GM12891 (cell line): ENCODE measurements around the gene RAB11B.
A peak's percentile ranks its signal among the peaks of the same experiment; 100 is the strongest.
"Not testable (repeated sequence)": the region's sequence is repeated elsewhere in the genome, so short reads cannot be mapped to it uniquely, and the experiment has no call there.

Experiments used
- DNase-seq: peaks from one replicate; pipeline ENCODE4 v3.0.0; 2011; ENCODE audit warnings: low spot score; ENCODE audit not compliant: insufficient read length
- FAIRE-seq: peaks from 2 replicates; lab custom pipeline; 2011; peaks lifted over from hg19 to GRCh38; lab: Jason Lieb, UNC
- PAX5 ChIP-seq: IDR thresholded peaks from 2 replicates; pipeline ENCODE4 v1.6.1; 2011; ENCODE audit warnings: low read length, moderate library complexity, mild to moderate bottlenecking; ENCODE audit not compliant: insufficient read depth, severe bottlenecking
- POLR2A ChIP-seq: IDR thresholded peaks from 2 replicates; pipeline ENCODE4 v1.6.1; 2011; ENCODE audit warnings: low read depth, low read length, control low read depth
- POLR2AphosphoS5 ChIP-seq: IDR thresholded peaks from 2 replicates; pipeline ENCODE4 v1.6.1; 2011; ENCODE audit warnings: low read depth, low read length, control low read depth
- POU2F2 ChIP-seq: IDR thresholded peaks from 2 replicates; pipeline ENCODE4 v1.6.1; 2011; ENCODE audit warnings: low read depth, mild to moderate bottlenecking, control low read depth, low read length, moderate library complexity
- SPI1 ChIP-seq: IDR thresholded peaks from 2 replicates; pipeline ENCODE4 v1.6.1; 2011; ENCODE audit warnings: low read depth, low read length, control low read depth
- TAF1 ChIP-seq: IDR thresholded peaks from 2 replicates; pipeline ENCODE4 v1.6.1; 2011; ENCODE audit warnings: low read depth, low read length, control low read depth

RAB11B gene

DNA sequence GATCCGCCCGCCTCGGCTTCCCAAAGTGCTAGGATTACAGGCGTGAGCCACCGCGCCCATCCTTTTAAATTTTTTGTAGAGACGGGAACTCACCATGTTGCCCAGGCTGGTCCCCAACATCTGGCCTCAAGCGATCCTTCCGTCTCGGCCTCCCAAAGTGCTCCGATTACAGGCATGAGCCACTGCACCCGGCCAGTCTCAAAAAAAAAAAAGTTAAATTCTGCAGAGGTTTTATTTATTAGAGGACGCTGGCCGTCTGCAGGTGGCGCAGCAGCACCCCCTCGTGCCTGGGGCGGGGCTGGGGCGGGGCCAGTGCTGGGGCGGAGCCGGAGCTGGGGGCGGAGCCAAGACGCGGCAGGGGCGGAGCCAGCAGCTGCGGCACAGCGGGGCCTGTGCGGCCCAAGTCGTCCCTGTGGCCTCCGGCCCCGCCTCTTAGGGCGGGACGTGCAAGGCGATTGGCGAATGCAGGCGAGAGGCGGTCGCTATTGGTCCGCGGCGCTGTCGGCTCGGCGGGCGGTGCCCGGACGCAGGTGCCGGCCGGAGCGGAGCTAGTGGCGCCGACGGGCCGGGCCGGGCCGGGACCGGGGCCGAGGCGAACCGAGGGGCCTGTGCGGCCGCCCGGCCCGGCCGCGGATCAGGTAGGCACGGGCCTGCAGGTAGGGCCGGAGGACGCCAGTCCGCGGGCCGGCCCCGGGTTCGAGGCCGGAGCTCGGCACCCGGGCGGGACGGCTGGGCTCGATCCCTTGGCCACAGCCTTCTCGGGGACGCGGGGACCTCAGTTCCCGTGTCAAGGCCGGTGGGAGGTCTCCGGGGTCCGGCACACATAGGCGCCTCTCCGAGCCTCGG lies 22.8 kb downstream of the RAB11B start, which contains the start of gene MARCHF2:
Gene MARCHF2 (plus strand): TSS at position 523 of the 846 bp plus-strand sequence. CDS start 8,536 bp downstream, outside the sequence.
- TF ChIP-seq POLR2A (no peak), PAX5 (no peak), POLR2AphosphoS5 (no peak), SPI1 (no peak), TAF1 (no peak), POU2F2 (no peak)
- peak; percentile 100 for FAIRE-seq
- DNase-seq: peak; percentile 99

DNA sequence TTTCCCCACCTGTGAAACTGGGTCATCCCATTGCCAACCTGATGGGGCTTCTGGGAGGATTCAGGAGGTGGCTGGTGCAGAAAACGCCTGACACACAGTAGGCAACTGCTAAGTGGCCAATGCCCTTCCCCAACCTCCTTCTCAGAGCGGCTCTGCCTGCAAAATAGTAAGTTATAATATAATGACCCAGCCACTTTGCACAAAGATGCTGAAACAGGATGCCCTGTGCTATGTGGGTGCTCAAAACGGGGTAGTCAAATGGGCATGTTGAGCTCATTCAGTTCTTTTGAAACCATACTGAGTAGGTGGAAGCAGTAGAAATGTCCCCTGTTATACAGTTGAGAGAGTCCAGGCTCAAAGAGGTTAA lies 23.5 kb downstream of the RAB11B start:
- FAIRE-seq: peak; percentile 40
- no peak for DNase-seq
- no peak for TF ChIP-seq SPI1
- TF ChIP-seq PAX5: no peak

DNA sequence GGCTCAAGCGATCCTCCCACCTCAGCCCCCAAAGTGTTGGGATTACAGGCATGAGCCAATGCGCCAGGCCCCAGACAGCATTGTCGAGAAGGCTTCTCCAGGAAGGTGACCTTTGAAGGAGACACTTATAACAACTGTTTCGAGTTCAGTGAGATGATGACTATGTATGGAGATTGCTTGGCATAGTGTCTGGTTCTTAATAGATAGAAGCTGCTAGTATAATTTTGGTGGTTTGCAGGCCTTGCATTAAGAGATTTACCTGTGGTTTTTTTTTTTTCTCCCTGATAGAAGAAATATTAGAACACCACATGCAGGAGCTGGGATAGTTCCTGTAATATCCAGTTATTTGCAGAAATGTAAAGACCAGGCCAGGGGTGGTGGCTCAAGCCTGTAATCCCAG lies 26.6 kb downstream of the RAB11B start:
- no peak for FAIRE-seq
- TF ChIP-seq POLR2A: no peak
- no peak for TF ChIP-seq PAX5
- TF ChIP-seq POLR2AphosphoS5: no peak
- no peak for TF ChIP-seq POU2F2
- no peak for TF ChIP-seq TAF1
- TF ChIP-seq SPI1: no peak

DNA sequence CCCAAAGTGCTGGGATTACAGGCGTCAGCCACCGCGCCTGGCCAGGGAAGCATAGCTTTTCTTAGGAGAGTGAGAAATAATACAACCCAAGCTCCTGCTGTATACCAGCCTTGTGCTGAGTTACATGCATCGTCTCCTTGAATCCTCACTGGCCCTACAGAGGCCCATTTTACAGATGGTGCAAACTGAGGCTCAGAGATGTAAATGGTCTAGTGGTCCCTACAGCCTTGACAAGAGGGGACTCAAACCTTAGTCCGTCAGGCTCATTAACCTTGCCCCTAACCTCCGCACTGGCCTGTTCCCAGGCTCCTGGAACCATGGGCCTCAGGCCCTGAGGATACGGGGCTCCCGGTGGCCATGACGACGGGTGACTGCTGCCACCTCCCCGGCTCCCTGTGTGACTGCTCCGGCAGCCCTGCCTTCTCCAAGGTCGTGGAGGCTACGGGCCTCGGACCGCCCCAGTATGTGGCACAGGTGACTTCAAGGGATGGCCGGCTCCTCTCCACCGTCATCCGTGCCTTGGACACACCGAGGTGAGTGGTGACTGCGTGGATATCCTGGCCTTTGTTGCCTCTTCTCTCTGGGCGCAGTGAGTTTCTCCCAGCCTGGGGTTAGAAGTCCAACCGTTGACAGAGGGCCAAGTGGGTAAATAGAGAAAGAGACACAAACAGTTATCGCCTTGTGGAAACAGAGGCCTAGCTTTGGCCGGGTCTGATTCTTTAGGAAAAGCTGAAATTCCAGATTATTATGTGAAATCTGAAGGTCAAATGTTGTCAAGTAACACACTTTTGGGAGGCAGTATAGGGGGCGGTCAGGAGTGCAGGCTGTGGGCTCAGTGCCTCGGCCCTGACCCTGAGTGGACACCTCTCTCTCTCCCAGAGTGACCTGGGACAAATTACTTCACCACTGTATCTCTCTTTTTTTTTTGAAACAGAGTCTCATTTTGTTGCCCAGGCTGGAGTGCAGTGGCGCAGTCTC lies 31.6 kb downstream of the RAB11B start:
- TF ChIP-seq POU2F2 (no peak), PAX5 (no peak), SPI1 (no peak), POLR2AphosphoS5 (no peak), TAF1 (no peak), POLR2A (no peak)
- FAIRE-seq (no peak), DNase-seq (no peak)

More for the DNA sequence above, 26.6 kb downstream of the RAB11B start:
- DNase-seq: no peak

DNA sequence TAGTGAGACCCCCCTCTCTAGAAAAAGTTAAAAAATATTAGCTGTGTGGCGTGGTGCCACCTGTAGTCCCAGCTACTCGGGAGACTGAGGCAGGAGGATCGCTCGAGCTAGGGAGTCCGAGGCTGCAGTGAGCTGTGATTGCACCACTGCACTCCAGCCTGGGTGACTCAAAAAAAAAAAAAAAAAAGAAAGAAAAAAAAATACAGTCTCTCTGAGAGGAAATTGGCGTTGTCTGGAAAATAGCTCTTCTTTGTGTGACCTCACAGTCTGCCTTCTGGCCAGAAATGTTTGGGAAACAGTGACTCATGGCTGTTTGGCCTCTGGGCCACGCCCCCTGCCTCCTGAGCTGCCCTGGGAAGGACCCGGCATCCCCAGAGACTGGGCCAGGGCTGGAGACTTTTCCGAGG lies 33.7 kb downstream of the RAB11B start:
- no peak for DNase-seq
- FAIRE-seq: no peak
- TF ChIP-seq POLR2A: no peak
- TF ChIP-seq PAX5: no peak
- no peak for TF ChIP-seq POU2F2
- TF ChIP-seq SPI1: no peak
- no peak for TF ChIP-seq TAF1
- TF ChIP-seq POLR2AphosphoS5: no peak

DNA sequence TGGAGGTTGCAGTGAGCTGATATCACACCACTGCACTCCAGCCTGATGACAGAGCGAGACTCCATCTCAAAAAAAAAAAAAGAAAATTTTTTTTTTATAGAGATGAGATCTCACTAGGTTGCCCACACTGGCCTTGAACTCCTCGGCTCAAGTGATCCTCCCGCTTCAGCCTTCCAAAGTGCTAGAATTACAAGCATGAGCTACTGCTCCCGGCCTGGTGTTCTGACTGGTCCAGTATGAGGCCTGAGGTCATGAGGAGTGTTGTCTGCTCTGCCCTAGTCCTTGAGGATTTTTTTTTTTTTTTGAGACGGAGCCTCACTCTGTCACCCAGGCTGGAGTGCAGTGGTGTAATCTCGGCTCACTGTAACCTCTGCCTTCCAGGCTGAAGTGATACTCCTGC lies 35.2 kb downstream of the RAB11B start:
- DNase-seq, FAIRE-seq: not testable (repeated sequence)

DNA sequence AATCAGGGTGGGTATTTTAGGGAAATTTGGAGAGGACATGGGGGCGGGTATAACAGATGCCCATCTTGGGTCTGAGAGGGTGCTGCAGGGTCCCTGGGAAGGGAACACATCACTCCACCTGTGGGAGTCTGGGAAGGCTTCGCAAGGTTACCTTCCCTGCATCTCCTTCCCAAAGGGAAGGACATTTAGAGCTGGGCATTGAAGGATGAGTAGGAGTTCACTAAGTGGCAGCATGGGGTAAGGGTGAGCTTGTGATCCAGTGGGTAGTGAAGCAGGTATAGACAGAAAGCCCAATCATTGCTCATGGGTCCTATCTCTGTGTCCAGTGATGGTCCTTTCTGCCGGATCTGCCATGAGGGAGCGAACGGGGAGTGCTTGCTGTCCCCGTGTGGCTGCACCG lies 36.1 kb downstream of the RAB11B start:
- FAIRE-seq: no peak

DNA sequence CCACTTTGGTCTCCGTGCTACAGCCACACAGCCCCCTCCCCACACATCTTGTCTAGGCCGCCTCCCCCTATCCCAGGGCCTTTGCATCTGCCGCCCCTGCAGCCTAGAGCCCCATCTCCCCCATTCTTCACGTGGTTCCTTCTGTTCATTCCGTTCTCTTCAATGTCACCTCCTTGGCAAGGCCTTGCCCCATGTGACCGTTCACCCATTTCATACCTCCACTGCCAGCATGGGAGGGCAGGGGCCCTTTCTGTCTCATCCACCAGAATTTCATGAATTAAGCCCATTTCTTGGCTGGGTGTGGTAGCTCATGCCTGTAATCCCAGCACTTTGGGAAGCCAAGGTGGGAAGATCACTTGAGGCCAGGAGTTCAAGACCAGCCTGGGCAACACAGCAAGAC lies 38.9 kb downstream of the RAB11B start:
- DNase-seq (no peak), FAIRE-seq (no peak)
- TF ChIP-seq POU2F2 (no peak), SPI1 (no peak), TAF1 (no peak), POLR2AphosphoS5 (no peak), PAX5 (no peak), POLR2A (no peak)

More for the DNA sequence above, 36.1 kb downstream of the RAB11B start:
- TF ChIP-seq PAX5: no peak
- TF ChIP-seq POU2F2: no peak
- no peak for TF ChIP-seq POLR2AphosphoS5
- no peak for TF ChIP-seq TAF1
- no peak for TF ChIP-seq POLR2A
- no peak for TF ChIP-seq SPI1
- DNase-seq: no peak

DNA sequence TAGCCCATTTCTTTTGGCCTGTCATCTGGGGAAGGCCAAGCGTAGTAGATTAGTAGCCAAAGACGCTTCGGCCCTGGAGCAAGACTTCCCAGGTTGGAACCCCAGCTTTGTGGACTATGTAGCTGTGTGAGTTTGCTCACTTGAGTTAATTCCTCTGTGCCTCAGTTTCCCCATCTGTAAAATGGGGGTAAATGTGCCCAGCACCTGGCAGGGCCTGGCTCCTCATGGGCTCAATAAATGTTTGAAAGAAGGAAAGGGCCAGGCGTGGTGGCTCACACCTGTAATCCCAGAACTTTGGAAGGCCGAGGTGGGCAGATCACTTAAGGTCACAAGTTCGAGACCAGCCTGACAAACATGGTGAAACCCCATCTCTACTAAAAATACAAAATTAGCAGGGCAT lies 39.7 kb downstream of the RAB11B start:
- FAIRE-seq (no peak), DNase-seq (no peak)
- TF ChIP-seq POLR2AphosphoS5: no peak
- TF ChIP-seq PAX5: no peak

DNA sequence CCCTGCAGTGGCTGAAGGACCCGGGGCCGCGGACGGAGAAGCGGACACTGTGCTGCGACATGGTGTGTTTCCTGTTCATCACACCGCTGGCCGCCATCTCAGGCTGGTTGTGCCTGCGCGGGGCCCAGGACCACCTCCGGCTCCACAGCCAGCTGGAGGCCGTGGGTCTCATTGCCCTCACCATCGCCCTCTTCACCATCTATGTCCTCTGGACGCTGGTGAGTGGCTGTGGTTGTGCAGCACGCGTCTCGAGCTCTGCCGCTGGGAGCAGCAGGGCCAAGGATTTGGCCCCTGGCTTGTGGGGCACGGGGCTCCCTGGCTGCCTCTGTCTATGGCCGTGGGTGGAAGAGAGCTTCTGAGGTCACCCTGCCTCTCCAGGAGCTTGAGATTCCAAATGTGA lies 40.5 kb downstream of the RAB11B start:
- FAIRE-seq (no peak), DNase-seq (no peak)
- TF ChIP-seq POU2F2 (no peak), POLR2AphosphoS5 (no peak), TAF1 (no peak)
